K562 (cell line): ENCODE measurements around the gene RASSF1. TPM values are rescaled to one million over a fixed set of nuclear protein-coding genes. Genes with fewer than 3 reads are reported as not detected.

Experiments used
- ATAC-seq: fragments of 200-7000 bp; cut with Tn5 transposase; 3 replicates; pipeline ENCODE4 v1.9.1; 2020; ENCODE audit warnings: moderate library complexity
- BruUV-seq: library from RNA; stranded (reverse); fragments of 400-500 nt; replicated peaks from 2 replicates; lab custom pipeline; 2021; lab: Mats Ljungman, UMichigan
- CTCF ChIA-PET: fragments of 300-600 bp; formaldehyde crosslinking; extraction: SDS; loops from one replicate; lab custom pipeline; 2021; ENCODE audit warnings: low intra/inter-chr PET ratio; lab: Yijun Ruan, JAX
- POLR2A ChIA-PET: fragments of 300-600, 350-650 bp; sonication (Branson Sonifier 250); formaldehyde crosslinking; extraction: SDS; loops from one replicate; lab custom pipeline; 2021; ENCODE audit warnings: antibody characterized with exemption, inconsistent platforms; lab: Yijun Ruan, JAX
- DNase-seq, 4 experiments: peaks; one replicate each; pipeline versions ENCODE4 v3.0.0 to v3.0.0-alpha.2; 2011 to 2018; ENCODE audit warnings: low spot score in 3 of 4, mixed read lengths in 3 of 4; ENCODE audit errors: extremely low read depth in 1 of 4
- FAIRE-seq: peaks from 2 replicates; lab custom pipeline; 2011; peaks lifted over from hg19 to GRCh38; lab: Jason Lieb, UNC
- H2AFZ ChIP-seq: 2 replicates; pipeline ENCODE4 v1.6.0; 2011; ENCODE audit warnings: low read depth, low read length, control low read depth, inconsistent platforms
- H3K27ac ChIP-seq: fragments of 200-600 bp; 3 replicates; pipeline ENCODE4 v1.8.0; 2011; ENCODE audit warnings: low read depth, mild to moderate bottlenecking, control low read depth, inconsistent platforms, low read length, moderate library complexity, mixed read lengths; ENCODE audit errors: extremely low read depth
- H3K27me3 ChIP-seq, 2 experiments: fragments of 300-600 bp in 1 of 2; 2 replicates in 1 of 2; 3 replicates in 1 of 2; pipeline versions ENCODE4 v1.6.0 to v1.8.0; 2011; ENCODE audit warnings: inconsistent platforms in 2 of 2, low read length in 2 of 2, mild to moderate bottlenecking in 1 of 2, mixed read lengths in 1 of 2, moderate library complexity in 1 of 2; ENCODE audit not compliant: control insufficient read depth in 2 of 2, insufficient read depth in 2 of 2
- H3K36me3 ChIP-seq: fragments of 300-600 bp; 3 replicates; pipeline ENCODE4 v1.8.0; 2011; ENCODE audit warnings: mild to moderate bottlenecking, low read length, inconsistent platforms; ENCODE audit not compliant: control insufficient read depth, insufficient read depth
- H3K4me1 ChIP-seq, 2 experiments: fragments of 200-600 bp in 1 of 2; replicated peaks in 1 of 2; 2 replicates in 1 of 2; 3 replicates in 1 of 2; pipeline versions ENCODE4 v1.5.1 to v1.8.0; 2011; ENCODE audit warnings: inconsistent platforms in 2 of 2, low read length in 2 of 2, mild to moderate bottlenecking in 1 of 2, mixed read lengths in 1 of 2, moderate library complexity in 1 of 2; ENCODE audit not compliant: control insufficient read depth in 2 of 2, insufficient read depth in 2 of 2
- H3K4me2 ChIP-seq: 2 replicates; pipeline ENCODE4 v1.6.1; 2011; ENCODE audit warnings: low read length, control low read depth, inconsistent platforms, mixed read lengths; ENCODE audit not compliant: insufficient read depth
- H3K4me3 ChIP-seq: fragments of 200-600 bp; sonication (generic), shearing (Covaris generic); 2 replicates; pipeline ENCODE4 v1.5.1; 2016; ENCODE audit warnings: control low read depth, inconsistent platforms
- H3K79me2 ChIP-seq: fragments of 200-600 bp; 3 replicates; pipeline ENCODE4 v1.8.0; 2011; ENCODE audit warnings: low read length, inconsistent platforms; ENCODE audit not compliant: control insufficient read depth, insufficient read depth
- H3K9ac ChIP-seq, 2 experiments: 2 replicates each; pipeline versions ENCODE4 v1.6.0 to v1.6.1; 2011; ENCODE audit warnings: low read depth in 2 of 2, low read length in 2 of 2, control low read depth in 1 of 2, inconsistent platforms in 1 of 2, mild to moderate bottlenecking in 1 of 2, mixed read lengths in 1 of 2; ENCODE audit not compliant: insufficient read depth in 1 of 2
- H3K9me1 ChIP-seq: one replicate; pipeline ENCODE4 v1.6.0; 2011; ENCODE audit warnings: inconsistent platforms, mild to moderate bottlenecking, low read length, moderate library complexity; ENCODE audit not compliant: control insufficient read depth, insufficient read depth
- H3K9me3 ChIP-seq: replicated peaks from 2 replicates; pipeline ENCODE4 v1.5.1; 2011; ENCODE audit warnings: low read depth, low read length, inconsistent platforms; ENCODE audit not compliant: control insufficient read depth, insufficient read depth
- H4K20me1 ChIP-seq: replicated peaks from 2 replicates; pipeline ENCODE4 v1.6.1; 2011; ENCODE audit warnings: low read length, inconsistent platforms, mixed read lengths; ENCODE audit not compliant: control insufficient read depth, insufficient read depth
- CAMTA2 ChIP-seq: fragments of 250-450 bp; sonication (Bioruptor Pico); conservative IDR thresholded peaks from 2 replicates; pipeline ENCODE4 v1.5.1; 2022
- HDAC6 ChIP-seq: IDR thresholded peaks from 2 replicates; pipeline ENCODE4 v1.6.1; 2012; ENCODE audit warnings: low read depth, mild to moderate bottlenecking, control low read depth, inconsistent platforms, low read length, moderate library complexity
- HLTF ChIP-seq: fragments of 450-650 bp; IDR thresholded peaks from 2 replicates; pipeline ENCODE4 v1.6.1; 2016
- MEIS2 ChIP-seq: fragments of 450-650 bp; IDR thresholded peaks from 2 replicates; pipeline ENCODE4 v1.6.1; 2014; ENCODE audit warnings: mild to moderate bottlenecking; ENCODE audit not compliant: partially characterized antibody
- MYNN ChIP-seq, 2 experiments: sonication (generic); formaldehyde crosslinking in 1 of 2; IDR thresholded peaks; 2 replicates each; pipeline versions ENCODE4 v1.5.0 to v1.6.1; 2016 to 2020; ENCODE audit warnings: antibody characterized with exemption in 1 of 2, missing genetic modification reagents in 1 of 2
- PHB ChIP-seq: fragments of 250-450 bp; sonication (Bioruptor Pico); IDR thresholded peaks from 2 replicates; pipeline ENCODE4 v1.5.0; 2021
- PHB2 ChIP-seq: fragments of 450-650 bp; IDR thresholded peaks from 2 replicates; pipeline ENCODE4 v1.6.1; 2017; ENCODE audit warnings: low read depth
- PTRF ChIP-seq: fragments of 450-650 bp; IDR thresholded peaks from 2 replicates; pipeline ENCODE4 v1.6.1; 2016; ENCODE audit warnings: mild to moderate bottlenecking, missing genetic modification characterization, missing compliant biosample characterization
- PTTG1 ChIP-seq: fragments of 450-650 bp; IDR thresholded peaks from 2 replicates; pipeline ENCODE4 v1.6.1; 2016; ENCODE audit warnings: low read depth, mild to moderate bottlenecking, missing genetic modification characterization, missing compliant biosample characterization
- RNF2 ChIP-seq: sonication (generic); IDR thresholded peaks from 2 replicates; pipeline ENCODE4 v1.6.1; 2016
- SMARCA4 ChIP-seq: fragments of 450-650 bp; IDR thresholded peaks from 2 replicates; pipeline ENCODE4 v1.6.1; 2016
- SMARCB1 ChIP-seq: IDR thresholded peaks from 2 replicates; pipeline ENCODE4 v1.6.1; 2011; ENCODE audit warnings: improper control_type of control experiment, low read depth; ENCODE audit not compliant: insufficient read length
- ZFP1 ChIP-seq: fragments of 450-650 bp; formaldehyde crosslinking; IDR thresholded peaks from 2 replicates; pipeline ENCODE4 v1.4.0; 2020; ENCODE audit warnings: mild to moderate bottlenecking, mixed read lengths
- ZNF124 ChIP-seq: sonication (generic); formaldehyde crosslinking; IDR thresholded peaks from 2 replicates; pipeline ENCODE4 v1.8.1; 2022; ENCODE audit warnings: missing genetic modification reagents
- ZNF23 ChIP-seq: fragments of 250-450 bp; sonication (Bioruptor Pico); IDR thresholded peaks from 2 replicates; pipeline ENCODE4 v1.4.0; 2020; ENCODE audit warnings: mild to moderate bottlenecking
- ZNF445 ChIP-seq: fragments of 250-450 bp; sonication (Bioruptor Pico); IDR thresholded peaks from 2 replicates; pipeline ENCODE4 v1.4.0; 2020; ENCODE audit warnings: low read depth, mild to moderate bottlenecking, moderate library complexity
- WGBS: fragments of 100-300 bp; shearing (Covaris generic); methylation state at CpG from one replicate; pipeline ENCODE4 v1.1.6; 2016; ENCODE audit warnings: low coverage, mixed read lengths; ENCODE audit not compliant: insufficient coverage; ENCODE audit errors: missing lambda C conversion rate; 5-methylcytosine and 5-hydroxymethylcytosine counted together
- in situ Hi-C: fragments of 300-500 bp; cut with MboI; formaldehyde crosslinking; loops from 4 replicates; pipeline ENCODE4 v1.15.0; 2018; ENCODE audit warnings: inconsistent platforms, mixed read lengths
- intact Hi-C: fragments of 100-400 bp; cut with micrococcal nuclease; formaldehyde crosslinking; loops from 2 replicates; pipeline ENCODE4 v1.14.2; 2022
- polyA plus RNA-seq, 8 experiments: library from polyadenylated mRNA; depleted of rRNA in 4 of 8; stranded (reverse) in 5 of 8; unstranded in 3 of 8; fragments of >200 nt; fragmentation: Nextera tagmentation in 2 of 8; fragmentation: Illumina TruSeq in 1 of 8; extraction: Ambion mirVana in 2 of 8; extraction: Trizol in 1 of 8; gene quantifications; 2 replicates each; pipeline versions ENCODE4 v1.2.1 to v1.2.3, GENCODE V29; 2011 to 2014; ENCODE audit warnings: inconsistent platforms in 1 of 8, missing spikeins in 1 of 8
- total RNA-seq, 7 experiments: library from RNA; depleted of rRNA in 6 of 7; stranded (reverse); fragments of >200 nt in 6 of 7; fragmentation: Illumina TruSeq in 2 of 7; extraction: Trizol in 2 of 7; gene quantifications; 2 replicates each; pipeline versions ENCODE4 v1.2.1 to v1.2.3, GENCODE V29; 2011 to 2021; ENCODE audit warnings: low replicate concordance in 1 of 7
- TF ChIP-seq, protein P1 (sequence below): sonication (generic); formaldehyde crosslinking; IDR thresholded peaks from 2 replicates; pipeline ENCODE4 v1.8.0; 2022; ENCODE audit warnings: missing genetic modification reagents, mild to moderate bottlenecking, borderline replicate concordance
- TF ChIP-seq, protein P2 (sequence below): fragments of 250-450 bp; sonication (Bioruptor Pico); IDR thresholded peaks from 2 replicates; pipeline ENCODE4 v1.4.0; 2020

RASSF1 gene
- total and polyA plus RNA-seq, 9 of the 15 experiments (the other 6 are each of a cell fraction or from before 2014, with no cell fraction given), result 3.6 to 57.1 (median 24.6) TPM

DNA sequence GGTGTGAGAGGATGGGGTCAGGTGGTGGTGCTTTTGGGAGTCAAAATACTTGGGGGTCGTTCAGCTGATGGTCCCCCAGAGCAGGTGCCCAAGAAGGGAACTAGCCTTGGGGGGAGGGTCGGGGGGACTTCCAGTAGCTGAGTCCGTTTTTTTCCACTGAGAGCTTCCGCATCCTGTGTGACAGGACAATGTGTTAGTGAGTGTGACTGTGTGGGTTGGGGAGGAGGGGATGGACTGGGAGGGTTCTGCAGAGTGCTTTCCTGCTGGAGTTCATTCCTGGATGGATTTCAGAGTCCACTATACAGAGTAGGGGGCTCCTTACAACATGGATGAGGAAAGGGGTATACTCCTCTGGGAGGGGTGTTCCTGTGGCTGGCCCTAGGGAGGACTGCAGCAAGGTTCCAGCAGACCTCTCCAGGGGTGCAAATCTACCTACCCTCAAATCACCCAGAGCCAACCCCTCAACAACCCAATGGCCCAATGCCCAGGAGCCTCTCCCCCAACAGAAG is 17.5 kb downstream of the RASSF1 start:
- FAIRE-seq, result no peak
- peaks cover 41% of the 10 kb centered on the region; the same call in 2 of the 3 replicates for H3K36me3 ChIP-seq
- no peaks in the 10 kb centered on the region for H3K9me1 ChIP-seq
- H3K27ac ChIP-seq, result no peak overlapping the region
- ChIA-PET POLR2A (interaction anchor here (1.2 kb wide), 1 partner anchor 14 kb away, joined by 4 read pairs; no protein-coding TSS in a partner anchor), CTCF (interaction anchor here (2.1 kb wide), 1 partner anchor 96 kb away, joined by 6 read pairs; no protein-coding TSS in a partner anchor)
- no peaks in the 10 kb centered on the region for H4K20me1 ChIP-seq
- H3K9ac ChIP-seq, result peak overlapping the region in 1 of 2 experiments; percentile 55; a peak in 2 of 4 replicates
- H3K27me3 ChIP-seq, result no peaks in the 10 kb centered on the region
- no TSS peak for BruUV-seq
- 60% methylated on average over 2 of the region's 4 CpGs for WGBS
- peaks cover 25 to 66% of the 10 kb centered on the region in 2 experiments; a peak in 4 of 5 replicates for H3K4me1 ChIP-seq
- DNase-seq, result no peak
- TF ChIP-seq ZNF445 (no peak), RNF2 (no peak), MYNN (IDR thresholded peaks at IDR 0.05) (no peak), MYNN (CRISPR knock-in tag; IDR thresholded peaks at IDR 0.05) (no peak), PTRF (no peak), ZNF23 (CRISPR knock-in tag) (no peak), SMARCB1 (no peak), PHB (CRISPR knock-in tag) (no peak), ZFP1 (CRISPR knock-in tag) (no peak), ZNF124 (CRISPR knock-in tag) (no peak), PTTG1 (tag) (no peak), SMARCA4 (no peak), HLTF (no peak), CAMTA2 (CRISPR knock-in tag) (no peak), HDAC6 (no peak), MEIS2 (no peak), PHB2 (no peak)
- TF ChIP-seq, protein P1, sequence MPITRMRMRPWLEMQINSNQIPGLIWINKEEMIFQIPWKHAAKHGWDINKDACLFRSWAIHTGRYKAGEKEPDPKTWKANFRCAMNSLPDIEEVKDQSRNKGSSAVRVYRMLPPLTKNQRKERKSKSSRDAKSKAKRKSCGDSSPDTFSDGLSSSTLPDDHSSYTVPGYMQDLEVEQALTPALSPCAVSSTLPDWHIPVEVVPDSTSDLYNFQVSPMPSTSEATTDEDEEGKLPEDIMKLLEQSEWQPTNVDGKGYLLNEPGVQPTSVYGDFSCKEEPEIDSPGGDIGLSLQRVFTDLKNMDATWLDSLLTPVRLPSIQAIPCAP (CRISPR knock-in tag), result no peak
- TF ChIP-seq, protein P2, sequence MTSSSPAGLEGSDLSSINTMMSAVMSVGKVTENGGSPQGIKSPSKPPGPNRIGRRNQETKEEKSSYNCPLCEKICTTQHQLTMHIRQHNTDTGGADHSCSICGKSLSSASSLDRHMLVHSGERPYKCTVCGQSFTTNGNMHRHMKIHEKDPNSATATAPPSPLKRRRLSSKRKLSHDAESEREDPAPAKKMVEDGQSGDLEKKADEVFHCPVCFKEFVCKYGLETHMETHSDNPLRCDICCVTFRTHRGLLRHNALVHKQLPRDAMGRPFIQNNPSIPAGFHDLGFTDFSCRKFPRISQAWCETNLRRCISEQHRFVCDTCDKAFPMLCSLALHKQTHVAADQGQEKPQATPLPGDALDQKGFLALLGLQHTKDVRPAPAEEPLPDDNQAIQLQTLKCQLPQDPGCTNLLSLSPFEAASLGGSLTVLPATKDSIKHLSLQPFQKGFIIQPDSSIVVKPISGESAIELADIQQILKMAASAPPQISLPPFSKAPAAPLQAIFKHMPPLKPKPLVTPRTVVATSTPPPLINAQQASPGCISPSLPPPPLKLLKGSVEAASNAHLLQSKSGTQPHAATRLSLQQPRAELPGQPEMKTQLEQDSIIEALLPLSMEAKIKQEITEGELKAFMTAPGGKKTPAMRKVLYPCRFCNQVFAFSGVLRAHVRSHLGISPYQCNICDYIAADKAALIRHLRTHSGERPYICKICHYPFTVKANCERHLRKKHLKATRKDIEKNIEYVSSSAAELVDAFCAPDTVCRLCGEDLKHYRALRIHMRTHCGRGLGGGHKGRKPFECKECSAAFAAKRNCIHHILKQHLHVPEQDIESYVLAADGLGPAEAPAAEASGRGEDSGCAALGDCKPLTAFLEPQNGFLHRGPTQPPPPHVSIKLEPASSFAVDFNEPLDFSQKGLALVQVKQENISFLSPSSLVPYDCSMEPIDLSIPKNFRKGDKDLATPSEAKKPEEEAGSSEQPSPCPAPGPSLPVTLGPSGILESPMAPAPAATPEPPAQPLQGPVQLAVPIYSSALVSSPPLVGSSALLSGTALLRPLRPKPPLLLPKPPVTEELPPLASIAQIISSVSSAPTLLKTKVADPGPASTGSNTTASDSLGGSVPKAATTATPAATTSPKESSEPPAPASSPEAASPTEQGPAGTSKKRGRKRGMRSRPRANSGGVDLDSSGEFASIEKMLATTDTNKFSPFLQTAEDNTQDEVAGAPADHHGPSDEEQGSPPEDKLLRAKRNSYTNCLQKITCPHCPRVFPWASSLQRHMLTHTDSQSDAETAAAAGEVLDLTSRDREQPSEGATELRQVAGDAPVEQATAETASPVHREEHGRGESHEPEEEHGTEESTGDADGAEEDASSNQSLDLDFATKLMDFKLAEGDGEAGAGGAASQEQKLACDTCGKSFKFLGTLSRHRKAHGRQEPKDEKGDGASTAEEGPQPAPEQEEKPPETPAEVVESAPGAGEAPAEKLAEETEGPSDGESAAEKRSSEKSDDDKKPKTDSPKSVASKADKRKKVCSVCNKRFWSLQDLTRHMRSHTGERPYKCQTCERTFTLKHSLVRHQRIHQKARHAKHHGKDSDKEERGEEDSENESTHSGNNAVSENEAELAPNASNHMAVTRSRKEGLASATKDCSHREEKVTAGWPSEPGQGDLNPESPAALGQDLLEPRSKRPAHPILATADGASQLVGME (CRISPR knock-in tag), result no peak
- no peak overlapping the region for H2AFZ ChIP-seq
- H3K4me3 ChIP-seq, result no peak overlapping the region
- H3K9me3 ChIP-seq, result no peaks in the 10 kb centered on the region
- ATAC-seq, result no peak
- peaks cover 36% of the 10 kb centered on the region for H3K79me2 ChIP-seq
- intact Hi-C loops, result no loop called here
- H3K4me2 ChIP-seq, result no peak overlapping the region
- in situ Hi-C loops, result no loop called here
